AG09309 (cell line): Measurements from ENCODE around the gene CCBE1.

Source experiments
- DNase-seq: peaks from one replicate; pipeline ENCODE4 v3.0.0-alpha.2; 2010; ENCODE audit warnings: low read depth
- H3K4me3 ChIP-seq: 2 replicates; pipeline ENCODE4 v1.5.1; 2011; ENCODE audit warnings: mild to moderate bottlenecking, low read depth, low read length, moderate library complexity; ENCODE audit not compliant: control insufficient read depth
- CTCF ChIP-seq: IDR thresholded peaks from 2 replicates; pipeline ENCODE4 v1.5.1; 2011; ENCODE audit warnings: mild to moderate bottlenecking, low read depth, low read length, inconsistent platforms; ENCODE audit not compliant: insufficient read depth, control insufficient read depth; ENCODE audit errors: missing control alignments

CCBE1 gene

DNA sequence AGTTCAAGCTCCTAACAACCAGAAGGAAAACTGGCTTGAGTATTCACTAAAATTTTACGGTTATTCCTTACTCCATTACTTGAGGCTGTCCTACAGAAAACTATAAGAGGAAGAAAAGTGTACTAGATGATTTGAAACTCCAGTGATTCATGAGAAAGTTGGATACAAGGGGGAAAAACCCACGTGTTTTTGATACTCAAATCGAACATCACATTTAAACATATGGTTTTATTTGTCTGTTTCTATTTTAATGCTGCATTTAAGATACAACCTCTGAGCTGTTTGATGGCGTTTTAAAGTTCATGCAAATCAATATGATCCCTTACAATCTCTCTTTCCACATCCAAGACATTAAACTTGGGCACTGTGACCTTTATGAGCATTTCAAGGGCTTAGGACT lies 213.1 kb downstream of the CCBE1 start:
- TF ChIP-seq CTCF, result no peak
- no peak overlapping the region for H3K4me3 ChIP-seq

DNA sequence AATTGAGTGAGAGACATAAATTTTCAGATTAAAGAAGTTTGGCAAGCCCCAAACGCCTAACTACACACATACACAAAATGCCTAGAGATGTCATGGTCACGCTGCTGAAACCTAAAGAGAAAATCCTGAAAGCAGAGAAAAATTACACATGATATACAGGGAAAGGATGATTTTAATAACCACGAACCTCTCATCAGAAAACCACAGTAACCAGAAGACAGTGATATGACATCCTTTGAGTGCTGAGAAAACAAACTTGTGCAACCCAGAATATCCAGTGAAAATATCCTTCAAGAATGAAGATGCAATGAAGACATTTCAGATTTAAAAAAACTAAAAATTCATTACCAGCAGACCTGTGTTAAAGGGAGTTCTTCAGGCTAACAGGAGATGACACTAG lies 215.8 kb downstream of the CCBE1 start:
- TF ChIP-seq CTCF, result no peak
- DNase-seq, result no peak
- H3K4me3 ChIP-seq, result no peak overlapping the region

More for the DNA sequence above, 213.1 kb downstream of the CCBE1 start:
- DNase-seq, result no peak

DNA sequence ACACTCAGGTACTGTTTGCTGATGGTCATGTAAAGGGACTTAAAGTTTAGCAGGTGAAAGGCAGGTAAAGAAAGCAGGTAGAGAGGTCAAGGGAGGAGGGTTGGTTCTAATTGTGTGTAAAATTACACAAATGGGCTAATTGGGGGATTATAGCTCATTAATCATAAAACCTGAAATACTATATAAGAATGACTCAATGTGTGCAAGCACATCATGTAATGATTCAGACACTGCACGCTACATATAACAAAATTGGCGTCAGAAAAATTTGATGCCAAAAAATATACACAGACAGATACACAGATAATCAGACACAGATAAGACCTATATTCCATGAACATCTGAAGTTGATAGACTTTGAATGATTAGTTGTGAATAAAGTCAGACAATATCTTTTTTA lies 217.4 kb downstream of the CCBE1 start:
- DNase-seq, result no peak
- no peak overlapping the region for H3K4me3 ChIP-seq
- no peak for TF ChIP-seq CTCF

- H3K4me3 ChIP-seq, result no peak overlapping the region
- no peak for TF ChIP-seq CTCF
- DNase-seq, result peak; percentile 48
Observed at GRCh38 chr18:59478591-59478990, 218.6 kb downstream of the CCBE1 start.

GRCh38 chr18:59477849-59478248 lies 219.4 kb downstream of the CCBE1 start:
- TF ChIP-seq CTCF, result no peak
- DNase-seq, result no peak
- no peak overlapping the region for H3K4me3 ChIP-seq

GRCh38 chr18:59470561-59471121 lies 226.6 kb downstream of the CCBE1 start:
- DNase-seq, result no peak
- TF ChIP-seq CTCF, result no peak
- H3K4me3 ChIP-seq, result no peak overlapping the region
